Fibroblast of peridontal ligament (primary cell): ENCODE measurements around the gene PDCD6IP.
"Not testable (repeated sequence)": the region's sequence is repeated elsewhere in the genome, so short reads cannot be mapped to it uniquely, and the experiment has no call there.

ENCODE experiments used
- DNase-seq: peaks from one replicate; pipeline ENCODE4 v3.0.0-alpha.2; 2010; ENCODE audit errors: extremely low read depth

PDCD6IP gene, protein sequence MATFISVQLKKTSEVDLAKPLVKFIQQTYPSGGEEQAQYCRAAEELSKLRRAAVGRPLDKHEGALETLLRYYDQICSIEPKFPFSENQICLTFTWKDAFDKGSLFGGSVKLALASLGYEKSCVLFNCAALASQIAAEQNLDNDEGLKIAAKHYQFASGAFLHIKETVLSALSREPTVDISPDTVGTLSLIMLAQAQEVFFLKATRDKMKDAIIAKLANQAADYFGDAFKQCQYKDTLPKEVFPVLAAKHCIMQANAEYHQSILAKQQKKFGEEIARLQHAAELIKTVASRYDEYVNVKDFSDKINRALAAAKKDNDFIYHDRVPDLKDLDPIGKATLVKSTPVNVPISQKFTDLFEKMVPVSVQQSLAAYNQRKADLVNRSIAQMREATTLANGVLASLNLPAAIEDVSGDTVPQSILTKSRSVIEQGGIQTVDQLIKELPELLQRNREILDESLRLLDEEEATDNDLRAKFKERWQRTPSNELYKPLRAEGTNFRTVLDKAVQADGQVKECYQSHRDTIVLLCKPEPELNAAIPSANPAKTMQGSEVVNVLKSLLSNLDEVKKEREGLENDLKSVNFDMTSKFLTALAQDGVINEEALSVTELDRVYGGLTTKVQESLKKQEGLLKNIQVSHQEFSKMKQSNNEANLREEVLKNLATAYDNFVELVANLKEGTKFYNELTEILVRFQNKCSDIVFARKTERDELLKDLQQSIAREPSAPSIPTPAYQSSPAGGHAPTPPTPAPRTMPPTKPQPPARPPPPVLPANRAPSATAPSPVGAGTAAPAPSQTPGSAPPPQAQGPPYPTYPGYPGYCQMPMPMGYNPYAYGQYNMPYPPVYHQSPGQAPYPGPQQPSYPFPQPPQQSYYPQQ

DNA sequence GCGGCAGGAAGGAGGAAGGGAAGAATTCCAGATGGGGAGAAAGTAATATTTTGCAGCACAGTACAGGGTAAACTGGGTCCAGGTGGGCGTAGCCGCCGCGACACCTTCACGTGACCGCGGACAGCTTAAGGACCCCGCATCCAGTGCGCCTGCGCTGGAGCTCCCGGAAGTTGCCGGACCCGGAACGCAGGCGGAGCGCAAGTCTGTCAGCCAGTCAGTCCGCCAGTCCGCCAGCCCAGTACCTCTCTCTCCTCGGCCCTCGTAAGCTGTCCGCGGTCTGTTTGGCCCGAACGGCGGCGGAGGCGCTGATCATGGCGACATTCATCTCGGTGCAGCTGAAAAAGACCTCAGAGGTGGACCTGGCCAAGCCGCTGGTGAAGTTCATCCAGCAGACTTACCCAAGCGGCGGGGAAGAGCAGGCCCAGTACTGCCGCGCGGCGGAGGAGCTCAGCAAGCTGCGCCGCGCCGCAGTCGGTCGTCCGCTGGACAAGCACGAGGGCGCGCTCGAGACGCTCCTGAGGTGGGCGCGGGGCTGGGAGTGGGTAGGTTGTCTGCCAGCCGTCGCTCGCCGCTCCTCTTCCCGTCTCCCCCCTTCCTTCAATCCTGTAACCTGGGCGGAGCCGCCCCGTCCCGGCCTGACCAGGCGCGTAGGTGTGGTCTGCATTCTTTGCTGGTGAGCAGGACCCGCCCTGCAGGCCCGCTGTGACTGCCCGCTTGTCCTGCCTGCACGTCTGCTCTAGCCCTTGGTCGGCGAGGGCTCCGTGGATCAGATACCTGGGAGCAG, at the start of gene PDCD6IP:
Gene PDCD6IP, plus strand, starts transcription at position 213 of the 784 bp plus-strand sequence. Its CDS starts 99 bp downstream, at position 312.
- DNase-seq: peak; percentile 89

DNA sequence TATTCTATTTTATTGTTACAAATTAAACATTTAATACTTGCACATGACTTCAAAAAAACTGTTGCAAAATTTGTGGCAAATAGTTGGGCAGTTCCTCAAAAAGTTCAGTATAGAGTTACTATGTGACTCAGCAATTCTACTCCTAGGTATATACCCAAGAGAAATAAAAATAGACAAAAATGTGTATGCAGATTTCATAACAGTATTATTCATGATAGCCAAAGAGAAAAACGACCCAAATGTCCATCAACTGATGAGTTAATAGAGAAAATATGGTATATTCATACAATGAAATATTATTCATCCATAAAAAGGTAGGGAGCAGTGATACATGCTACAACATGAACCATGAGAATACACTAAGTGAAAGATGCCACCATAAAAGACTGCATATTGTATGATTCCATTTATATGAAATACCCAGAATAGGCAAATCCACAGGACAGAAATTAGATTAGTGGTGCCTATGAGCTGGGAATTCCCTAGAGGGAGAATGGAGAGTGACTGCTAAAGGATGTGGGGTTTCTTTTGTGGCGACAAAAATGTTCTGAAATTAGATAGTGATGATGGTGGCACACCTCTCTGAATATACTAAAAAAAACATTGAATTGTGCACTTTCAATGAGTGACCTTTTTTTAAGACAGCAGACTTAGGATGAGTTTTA, 48.8 kb upstream of the PDCD6IP start:
- DNase-seq: peak; percentile 57

DNA sequence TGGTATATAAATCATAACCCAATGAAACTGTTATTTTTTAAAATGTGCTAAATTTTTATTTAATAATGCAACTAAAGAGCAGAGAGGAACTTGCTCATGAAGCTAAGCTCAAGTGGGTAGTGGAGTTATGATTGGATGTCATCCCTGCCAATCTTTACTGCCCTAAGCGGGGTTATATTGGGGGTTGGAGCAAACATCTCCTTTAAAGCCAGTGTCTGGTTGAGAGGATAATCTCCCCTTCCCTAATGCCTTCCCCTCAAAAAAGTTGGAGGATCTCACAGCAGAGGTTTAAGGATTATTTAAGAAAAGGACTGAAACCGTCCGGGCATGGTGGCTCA, 48.2 kb upstream of the PDCD6IP start:
- DNase-seq: no peak

DNA sequence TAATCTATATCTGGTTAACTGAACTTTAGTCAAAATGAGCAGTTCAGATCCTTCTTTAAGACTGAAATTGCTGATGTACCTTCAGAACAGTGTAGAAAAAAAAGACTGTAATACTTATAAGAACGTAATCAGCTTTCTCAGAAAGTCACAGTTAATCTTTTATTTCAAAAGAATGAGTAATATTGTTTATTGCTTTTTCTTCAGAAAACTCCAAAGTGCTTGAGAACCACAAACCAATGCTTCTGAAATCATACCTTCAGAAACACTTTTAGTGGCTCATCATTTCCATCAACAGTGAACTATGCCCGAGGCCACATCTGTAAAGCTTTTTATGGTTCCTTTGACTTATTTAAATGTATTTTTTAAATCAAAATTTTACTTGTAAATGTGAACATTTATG, 47.1 kb upstream of the PDCD6IP start:
- DNase-seq: no peak

DNA sequence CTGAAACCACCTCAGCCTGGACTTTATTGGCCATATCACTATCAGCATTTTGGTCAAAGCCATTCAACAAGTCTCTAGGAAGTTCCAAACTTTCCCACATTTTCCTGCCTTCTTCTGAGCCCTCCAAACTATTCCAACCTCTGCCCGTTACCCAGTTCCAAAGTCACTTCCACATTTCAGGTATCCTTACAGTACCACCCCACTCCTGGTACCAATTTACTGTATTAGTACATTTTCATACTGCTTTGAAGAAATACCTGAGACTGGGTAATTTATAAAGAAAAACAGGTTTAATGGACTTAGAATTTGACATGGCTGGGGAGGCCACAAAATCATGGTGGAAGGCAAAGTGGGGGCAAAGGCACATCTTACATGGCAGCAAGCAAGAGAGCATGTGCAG, 44.0 kb upstream of the PDCD6IP start:
- not testable (repeated sequence) for DNase-seq

DNA sequence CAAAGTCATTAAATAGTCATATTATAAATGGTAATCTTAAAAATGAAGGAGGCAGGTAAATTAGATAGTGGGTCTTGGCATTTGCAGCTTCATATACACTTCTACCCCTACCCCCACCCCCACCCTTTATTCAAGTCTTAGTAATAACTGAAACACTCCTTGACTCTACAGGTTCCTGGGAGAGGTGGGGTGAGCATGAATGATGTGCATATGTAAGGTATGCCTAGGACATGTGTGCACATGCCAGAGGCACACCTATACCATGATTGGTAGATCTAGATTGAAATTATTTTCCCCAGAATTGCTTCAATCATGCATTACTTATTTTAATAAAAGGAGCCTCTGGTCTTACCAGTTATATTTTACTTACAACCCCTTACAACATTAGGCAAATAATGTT, 40.1 kb upstream of the PDCD6IP start:
- no peak for DNase-seq

DNA sequence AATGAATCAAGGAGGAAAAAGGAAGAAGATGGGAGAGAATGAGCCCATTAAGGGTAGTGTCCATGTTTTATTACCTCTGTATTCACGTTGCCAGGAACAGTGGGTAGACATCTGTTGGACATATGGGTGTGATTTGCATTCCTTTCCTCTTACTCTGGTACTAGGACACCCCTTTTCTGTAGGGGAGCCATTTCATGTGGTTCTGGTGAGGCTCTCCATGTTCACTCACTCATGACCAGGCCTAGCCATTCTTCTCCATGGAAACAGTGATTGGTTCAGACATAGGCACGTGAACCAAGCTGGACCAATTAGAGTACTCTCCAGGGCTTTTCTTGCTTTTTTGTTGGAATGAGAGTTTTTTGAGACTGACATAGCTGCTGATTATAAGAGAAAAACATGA, 39.6 kb upstream of the PDCD6IP start:
- DNase-seq: peak; percentile 46

DNA sequence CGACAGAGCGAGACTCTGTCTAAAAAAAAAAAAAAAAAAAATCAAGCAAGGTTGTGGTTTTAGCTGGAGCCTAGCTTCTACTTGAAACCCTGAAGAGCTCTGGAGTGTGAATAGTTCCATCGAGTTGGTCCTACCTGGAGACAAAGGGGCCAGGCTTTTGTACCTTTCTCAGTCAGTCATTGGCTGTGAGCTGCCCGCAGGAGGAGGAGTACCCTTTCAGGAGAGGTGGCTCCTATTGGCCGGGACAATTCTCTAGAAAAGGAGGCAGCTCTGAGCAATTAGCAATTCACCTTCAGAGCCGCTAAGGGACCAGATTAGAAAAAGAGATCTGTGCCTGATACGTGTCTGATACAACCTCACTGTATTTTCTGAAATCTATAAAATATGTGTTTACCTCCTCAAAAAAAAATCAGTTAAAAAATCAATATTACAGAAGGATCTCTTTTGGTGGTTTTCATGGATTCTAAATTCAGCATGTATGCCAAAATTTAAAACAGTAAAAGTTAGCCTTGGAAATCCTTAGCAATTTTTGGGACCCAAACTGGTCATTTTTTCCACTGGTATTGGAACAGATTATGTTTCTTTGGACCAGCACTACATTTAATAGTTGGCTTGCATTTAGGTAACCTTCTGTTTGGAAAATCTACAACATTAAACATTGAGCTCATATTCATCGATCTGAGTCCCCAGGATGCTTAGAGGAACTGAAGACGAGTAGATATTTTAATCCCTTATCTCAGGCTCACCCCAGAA, 29.7 kb upstream of the PDCD6IP start:
- no peak for DNase-seq

DNA sequence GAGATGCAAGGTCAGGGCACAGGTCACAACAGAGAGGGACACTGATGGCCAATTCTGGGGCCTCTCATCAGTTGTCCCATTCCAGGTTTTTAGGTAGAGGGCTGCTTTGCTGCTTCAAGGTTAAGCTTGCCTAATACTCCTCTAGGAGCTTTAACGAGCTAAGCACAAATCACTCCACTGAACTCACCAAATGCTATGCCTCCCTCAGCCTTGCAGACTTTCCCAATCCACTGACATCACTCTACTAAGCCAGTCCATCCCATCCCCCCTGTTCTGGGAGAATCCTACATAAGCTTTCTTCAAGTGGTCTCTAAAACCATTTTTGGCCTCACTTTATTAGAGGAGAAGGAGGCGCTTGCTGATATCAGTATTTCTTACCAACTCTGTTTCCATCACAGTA, 24.8 kb upstream of the PDCD6IP start:
- DNase-seq: peak; percentile 30

DNA sequence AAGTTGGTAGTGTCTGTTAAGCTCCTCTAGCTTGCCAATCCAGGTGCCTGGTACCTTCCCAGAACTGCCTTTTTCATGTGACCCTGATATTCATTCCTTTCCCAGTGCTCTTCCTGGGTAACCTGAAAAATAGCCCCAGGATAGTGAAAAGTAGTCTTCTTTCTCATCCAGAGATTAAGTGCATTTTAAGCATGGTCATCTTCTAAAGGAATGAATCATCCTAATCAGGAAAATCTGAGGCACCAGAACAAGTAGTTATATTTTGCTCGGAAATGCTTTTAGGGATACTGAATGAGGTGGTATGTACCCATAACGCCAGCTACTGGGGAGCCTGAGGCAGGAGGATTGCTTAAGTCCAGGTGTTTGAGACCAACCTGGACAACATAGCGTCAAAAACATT, 23.1 kb upstream of the PDCD6IP start:
- DNase-seq: no peak

DNA sequence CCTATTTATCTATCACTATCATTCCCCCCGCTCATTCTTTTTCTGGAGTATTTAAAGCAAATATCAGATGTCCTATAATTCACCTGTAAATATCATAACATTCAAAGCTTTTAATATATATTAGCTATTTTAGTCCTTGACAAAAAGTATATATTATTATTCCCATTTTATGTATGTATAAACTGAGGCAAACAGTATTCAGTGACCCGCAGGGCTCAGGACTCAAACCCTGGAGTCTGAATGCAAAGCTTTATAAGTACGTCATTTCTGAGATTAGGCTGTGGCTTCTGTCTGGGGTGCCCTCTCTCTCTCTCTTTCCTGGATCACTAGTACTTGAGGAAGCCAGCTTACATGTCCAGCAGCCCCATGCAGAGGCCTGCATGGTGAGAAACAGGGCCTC, 20.4 kb upstream of the PDCD6IP start:
- no peak for DNase-seq

DNA sequence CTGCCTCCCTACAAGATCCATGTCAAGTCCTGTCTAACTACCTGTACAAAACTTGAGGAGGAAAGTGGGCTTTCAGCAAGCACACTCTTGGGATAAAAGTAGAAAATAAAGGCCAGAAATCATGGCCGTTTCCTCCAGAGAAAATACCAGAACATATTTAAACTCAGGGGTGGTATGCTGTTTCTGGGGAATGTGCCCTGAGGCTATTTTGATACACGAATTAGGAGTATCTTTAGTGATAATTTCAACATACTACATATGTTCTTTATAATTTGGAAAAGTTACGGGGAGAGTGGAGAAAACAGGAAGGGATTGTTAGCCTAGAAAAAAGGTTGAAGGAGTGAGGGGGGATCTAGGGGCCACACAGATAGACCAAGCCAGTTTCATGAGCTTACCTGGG, 18.7 kb upstream of the PDCD6IP start:
- no peak for DNase-seq

DNA sequence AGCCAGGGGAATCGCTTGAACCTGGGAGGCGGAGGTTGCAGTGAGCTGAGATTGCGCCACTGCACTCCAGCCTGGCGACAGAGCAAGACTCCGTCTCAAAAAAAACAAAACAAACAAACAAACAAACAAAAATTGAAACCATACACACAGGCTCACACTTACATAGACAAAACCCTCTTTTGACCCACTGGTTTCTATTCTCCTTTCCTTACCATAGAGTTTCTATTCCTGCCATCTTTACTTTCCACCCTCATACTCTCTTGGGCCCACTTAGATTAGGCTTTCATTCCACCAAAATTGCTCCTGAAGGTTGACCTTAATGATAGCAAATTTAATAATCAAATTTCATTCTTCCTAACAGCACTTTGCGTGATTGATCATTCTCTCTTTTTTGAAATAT, 17.0 kb upstream of the PDCD6IP start:
- DNase-seq: not testable (repeated sequence)

DNA sequence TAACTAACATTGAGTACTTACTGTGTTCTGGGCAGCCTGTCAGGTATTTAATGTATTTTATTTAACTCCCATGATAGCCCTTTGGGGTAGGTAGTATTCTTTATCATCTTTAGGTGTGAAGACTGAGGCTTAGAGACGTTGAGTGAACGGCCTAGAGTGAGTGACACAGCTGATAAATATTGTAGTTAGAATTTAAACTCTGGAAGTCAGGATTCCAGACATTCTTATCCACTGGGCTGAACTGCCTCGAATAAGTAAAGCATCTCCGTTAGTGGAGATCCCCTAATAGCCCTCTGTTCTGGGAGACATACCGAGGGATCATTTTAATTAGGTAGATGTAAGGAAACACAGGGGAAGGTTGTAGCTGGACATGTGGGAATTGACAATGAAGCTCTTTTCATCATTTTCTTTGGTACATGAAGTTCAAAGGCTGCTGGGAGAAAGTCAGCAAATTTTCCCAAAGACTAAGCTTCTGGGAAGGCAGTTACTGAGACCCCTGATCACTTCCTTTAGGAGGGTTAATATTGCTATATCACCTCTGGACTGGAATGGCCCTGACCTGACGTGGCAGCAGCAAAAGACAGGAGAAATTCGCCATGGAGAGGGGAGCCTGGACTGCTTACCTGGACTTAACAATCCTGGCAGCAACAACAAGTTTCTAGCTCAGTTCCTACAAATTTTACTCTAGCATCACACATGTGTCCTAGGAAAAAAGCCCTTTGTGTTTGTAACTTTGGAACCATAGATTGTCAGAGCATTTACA, 11.7 kb upstream of the PDCD6IP start:
- no peak for DNase-seq

DNA sequence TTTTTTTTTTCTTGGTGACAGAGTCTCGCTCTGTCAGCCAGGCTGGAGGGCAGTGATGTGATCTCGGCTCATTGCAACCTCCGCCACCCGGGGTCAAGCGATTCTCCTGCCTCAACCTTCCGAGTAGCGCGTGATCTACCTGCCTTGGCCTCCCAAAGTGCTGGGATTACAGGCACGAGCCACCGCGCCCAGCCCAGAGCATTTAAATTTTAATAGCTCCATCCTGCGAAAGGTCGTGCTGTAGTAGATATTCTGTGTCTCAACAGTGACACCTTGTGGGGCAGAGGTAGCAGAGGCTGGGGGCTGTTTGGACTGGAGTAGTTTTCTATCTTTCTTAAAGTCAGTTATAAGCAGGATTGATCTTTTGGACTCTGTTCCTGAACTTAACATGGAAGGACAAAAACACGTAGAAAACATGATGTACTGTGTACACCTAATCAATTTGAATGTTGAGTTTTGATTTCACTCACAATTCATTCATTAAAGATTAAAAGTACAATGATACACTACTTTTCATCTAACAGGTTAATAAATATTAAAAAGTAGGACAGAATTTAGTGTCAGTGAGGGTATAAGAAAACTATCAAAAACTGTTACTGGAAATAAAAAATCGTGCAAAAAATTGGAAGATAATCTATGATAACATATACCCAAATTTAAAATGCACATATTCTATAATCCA, 11.0 kb upstream of the PDCD6IP start:
- DNase-seq: peak; percentile 76

DNA sequence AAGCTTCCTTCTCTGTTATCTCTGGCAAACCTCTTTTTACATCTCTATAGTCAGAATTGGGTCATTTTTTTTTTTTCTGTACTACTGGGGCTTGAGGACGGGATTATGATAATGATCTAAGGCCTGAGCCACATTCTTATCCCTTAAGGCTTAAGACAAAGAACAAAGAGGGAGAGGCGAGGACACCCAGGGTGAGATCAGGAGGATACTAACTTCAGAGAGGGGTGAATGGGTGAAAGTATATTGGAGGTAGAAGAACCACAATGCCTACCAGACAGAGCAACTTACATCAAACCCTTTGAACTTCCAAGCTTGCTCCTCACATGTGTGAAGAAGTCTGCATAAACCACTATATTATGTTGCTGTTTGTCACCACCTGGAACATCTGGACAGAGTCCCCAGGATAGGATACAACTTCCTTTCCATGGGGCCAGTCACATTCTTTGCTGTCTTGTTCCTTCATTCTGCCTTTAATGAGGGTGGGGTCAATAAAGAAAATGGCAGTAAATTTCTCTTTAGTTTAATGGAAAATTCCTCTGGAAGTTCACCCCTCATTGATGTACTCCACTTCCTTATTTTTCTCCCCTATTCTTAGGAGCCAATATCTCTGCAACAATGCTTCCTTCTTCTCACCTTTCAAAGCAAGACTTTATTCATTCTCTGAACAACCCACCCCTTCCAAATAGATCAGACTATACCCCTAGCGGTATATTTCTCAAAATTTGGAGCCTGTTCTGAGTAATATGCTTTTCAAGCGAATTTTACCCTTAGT, 9.1 kb upstream of the PDCD6IP start:
- no peak for DNase-seq

DNA sequence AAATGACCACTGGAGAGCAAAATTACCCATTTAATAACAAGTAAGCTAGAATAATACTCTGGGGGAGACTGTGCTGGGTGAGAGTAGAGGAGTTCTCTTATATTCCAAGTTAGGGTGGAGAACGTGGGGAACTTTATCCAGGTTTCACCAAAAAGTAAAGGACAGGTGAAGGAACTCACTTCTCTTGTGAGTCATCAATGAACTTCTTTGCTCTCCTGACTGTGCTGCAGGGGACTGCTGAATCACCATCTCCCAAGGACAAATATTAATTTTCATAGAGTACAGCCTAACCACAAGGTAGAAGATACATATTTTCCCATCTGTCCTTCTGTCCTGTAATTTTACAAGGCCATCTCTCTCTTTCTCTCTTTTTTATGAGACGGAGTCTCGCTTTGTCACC, 8.3 kb upstream of the PDCD6IP start:
- no peak for DNase-seq

DNA sequence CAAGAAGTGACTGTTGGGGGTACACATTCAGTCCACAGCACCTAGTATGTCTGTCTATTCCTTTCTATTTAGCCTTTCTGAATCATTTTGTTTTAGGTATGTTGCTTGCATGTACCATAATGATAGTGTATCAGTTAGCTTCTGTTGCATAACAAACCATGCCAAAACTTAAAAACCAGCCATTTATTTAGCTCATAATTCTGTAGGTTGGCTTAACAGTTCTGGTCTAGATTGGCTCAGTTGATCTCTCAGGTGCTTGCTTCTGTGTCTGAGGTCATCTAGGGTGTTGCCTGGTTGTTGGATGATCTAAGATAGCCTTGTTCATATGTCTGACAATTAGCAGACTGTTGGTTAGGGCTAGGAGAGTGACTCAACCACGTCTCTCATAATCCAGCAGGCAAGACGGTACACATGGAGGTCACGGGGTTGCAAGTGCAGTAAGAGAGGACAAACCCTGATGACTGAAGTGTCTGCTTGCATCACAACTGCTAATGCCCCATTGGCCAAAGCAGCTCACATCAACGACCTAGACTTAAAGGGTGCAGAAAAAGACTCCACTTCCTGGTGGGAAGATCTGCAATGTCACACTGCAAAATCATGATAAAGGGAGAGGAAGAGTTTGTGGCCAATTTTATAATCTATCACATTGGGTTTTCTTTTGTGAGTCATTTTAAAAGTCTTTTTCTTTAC, 6.8 kb upstream of the PDCD6IP start:
- no peak for DNase-seq
